ENCODE results near the gene ZC3H6.
"Not testable (repeated sequence)": the region's sequence is repeated elsewhere in the genome, so short reads cannot be mapped to it uniquely, and the experiment has no call there.

The ZC3H6 gene

DNA sequence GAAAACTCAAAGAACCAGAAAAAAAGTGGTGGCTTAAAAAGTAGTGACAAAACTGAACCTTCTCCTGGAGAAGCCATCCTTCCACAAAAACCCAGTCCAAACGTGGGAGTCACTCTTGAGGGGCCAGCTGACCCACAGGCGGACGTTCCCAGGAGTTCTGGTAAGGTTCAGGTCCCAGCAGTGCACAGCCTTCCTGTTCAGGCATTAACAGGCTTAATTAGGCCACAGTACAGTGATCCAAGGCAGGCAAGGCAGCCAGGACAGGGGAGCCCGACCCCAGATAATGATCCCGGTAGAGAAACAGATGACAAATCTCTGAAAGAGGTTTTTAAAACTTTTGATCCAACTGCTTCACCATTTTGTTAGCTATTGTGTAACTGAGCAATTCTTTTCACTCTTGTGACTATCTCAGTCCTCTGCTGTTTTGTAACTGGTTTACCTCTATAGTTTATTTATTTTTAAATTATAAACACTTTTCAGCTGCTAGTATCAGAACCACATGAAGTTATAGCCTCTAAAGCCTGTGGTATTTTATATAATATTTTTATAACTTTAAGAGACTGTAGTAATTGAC lies 56.8 kb downstream of the ZC3H6 start:
- DNase-seq (ENCODE audit: low read depth in 2 of 2): no peak

- no peak for DNase-seq (ENCODE audit: low read depth in 2 of 2)
Observed at GRCh38 chr2:112335600-112335999, 60.2 kb downstream of the ZC3H6 start.

- DNase-seq (ENCODE audit: low read depth in 2 of 2): no peak
Observed at GRCh38 chr2:112339986-112340385, 64.6 kb downstream of the ZC3H6 start.

DNA sequence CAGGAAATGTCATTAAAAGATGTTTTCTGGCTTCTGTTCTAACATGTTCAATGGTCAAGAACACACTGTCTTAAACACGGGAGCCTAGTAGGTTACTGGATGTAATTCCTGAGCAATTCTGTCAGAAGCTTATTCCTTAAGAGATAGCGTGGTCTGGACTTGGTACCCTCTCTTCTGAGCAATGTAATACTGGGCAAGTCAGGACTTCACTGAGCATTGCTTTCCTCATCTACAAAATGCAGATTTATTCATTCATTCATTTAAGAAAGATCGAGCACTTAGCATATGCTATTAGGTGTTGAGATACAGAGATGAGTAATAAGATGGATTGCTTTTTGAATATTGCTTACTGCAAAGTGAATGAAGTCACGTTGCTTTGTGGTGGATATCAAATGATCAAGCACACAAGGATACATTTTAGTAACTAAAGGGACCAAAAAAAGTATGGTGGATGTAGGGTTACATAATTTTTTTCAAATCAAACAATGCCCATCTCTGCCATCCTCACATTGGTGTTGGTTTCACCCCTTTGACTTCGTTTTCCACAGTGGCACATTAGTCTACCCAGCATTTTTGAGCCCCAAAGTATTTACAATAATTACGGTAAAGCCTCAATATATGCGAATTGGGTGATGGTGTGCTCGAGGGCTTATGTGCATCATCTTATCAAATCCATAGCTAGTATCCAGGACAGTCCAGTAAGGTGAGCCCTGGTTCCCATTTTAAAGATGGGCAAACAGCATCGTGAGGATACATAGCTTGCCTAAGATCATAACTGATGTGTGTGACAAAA lies 65.3 kb downstream of the ZC3H6 start:
- no peak for DNase-seq (ENCODE audit: low read depth in 2 of 2)

- no peak for DNase-seq (ENCODE audit: low read depth in 2 of 2)
Observed at GRCh38 chr2:112342067-112342550, 66.7 kb downstream of the ZC3H6 start.

- DNase-seq (ENCODE audit: low read depth in 2 of 2): no peak
Observed at GRCh38 chr2:112343827-112344585, 68.6 kb downstream of the ZC3H6 start.

DNA sequence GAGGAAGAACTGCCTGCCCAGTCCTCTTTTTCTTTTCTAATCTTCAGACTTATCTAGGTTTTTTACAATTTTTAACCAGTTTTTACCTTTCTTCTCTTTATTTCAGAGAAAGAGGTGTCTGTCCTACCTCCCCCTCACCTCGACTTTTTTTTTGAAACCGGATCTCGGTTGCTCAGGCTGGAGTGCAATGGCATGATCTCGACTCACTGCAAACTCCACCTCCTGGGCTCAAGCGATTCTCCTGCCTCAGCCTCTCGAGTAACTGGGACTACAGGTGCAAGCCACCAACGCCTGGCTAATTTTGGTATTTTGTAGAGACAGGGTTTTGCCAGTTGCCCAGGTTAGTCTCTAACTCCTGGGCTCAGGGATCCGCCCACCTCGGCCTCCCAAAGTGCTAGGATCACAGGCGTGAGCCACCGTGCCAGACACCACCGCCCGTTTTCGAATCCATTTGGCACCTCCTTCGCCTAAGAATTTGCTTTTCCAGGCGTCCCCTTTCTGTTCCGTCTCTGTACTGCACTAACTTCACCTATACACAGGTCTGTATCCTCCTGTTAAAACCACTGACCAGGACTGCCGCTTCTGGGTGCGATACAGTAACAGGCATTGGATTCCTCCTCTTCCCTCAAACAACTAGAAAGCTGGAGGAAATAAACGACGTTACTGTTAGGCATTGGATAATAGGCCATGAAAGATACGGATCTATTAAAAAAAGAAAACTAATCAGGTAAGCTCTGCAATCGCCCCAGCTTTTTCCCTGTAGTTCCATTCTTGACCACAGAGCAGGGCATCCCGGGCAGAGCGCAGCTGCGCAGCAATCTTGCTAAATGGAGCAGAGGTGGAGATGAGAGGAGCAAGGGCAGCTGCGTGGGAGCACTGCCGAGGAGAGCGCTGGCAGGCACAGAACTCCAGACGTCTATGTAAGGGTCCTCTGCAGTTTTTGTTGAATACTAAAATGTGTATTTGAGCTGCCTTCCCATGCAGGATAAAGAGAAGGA lies 69.9 kb downstream of the ZC3H6 start:
- DNase-seq (ENCODE audit: low read depth in 2 of 2): no peak

DNA sequence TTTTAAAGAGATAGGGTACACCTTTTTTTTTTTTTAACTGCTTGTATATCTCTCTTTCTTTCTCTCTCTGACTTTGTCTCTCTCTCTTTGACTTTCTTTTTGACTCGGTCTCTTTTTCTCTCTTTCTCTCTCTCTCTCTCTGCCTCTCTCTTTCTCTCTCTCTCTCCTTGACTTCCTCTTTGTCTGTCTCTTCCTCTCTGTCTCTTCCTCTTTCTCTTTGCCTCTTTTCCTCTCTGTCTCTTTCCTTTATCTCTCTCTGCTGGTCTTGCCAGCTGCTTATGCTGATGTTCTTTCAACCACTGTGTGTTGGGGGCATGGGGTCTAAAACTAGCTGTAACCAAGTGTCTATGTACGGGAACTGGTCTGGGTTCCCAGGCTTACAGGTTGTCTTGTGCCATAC lies 76.9 kb downstream of the ZC3H6 start:
- DNase-seq (ENCODE audit: low read depth in 2 of 2): not testable (repeated sequence)

DNA sequence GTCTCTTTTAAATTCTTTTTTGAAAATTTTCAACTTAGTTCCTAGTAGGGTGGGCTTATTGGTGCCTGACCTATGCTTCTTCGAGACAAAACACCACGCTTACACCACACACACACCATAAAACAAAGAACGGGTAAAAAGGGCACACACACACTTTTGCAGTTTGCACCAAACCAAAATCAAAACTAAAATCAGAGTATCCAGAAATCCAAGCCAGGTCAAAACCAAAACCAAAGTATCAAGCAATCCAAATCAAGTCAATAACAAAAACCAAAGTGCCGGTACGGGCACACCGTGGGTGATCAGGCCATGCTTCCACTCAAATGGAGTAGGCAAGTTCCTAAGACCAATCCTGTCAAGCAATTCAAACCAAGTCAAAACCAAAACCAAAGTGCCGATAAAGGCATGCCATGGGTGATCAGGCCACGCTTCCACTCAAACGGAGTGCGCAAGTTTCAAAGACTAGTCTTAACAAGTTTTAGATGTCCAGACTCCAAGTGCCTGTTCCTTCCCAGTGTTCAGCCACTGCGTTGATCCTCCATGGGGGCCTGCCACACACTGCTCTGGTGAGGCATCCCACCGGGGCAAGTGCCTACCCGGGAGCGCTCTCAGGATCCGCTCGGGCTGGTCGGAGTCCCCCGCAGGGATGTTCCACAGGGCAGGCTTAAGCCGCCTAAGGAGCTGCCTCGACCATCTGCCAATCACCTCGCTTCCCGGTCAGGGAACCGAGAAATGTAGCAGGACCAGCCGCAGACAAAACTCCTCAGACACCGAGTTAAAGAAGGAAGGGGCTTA lies 77.6 kb downstream of the ZC3H6 start:
- not testable (repeated sequence) for DNase-seq (ENCODE audit: low read depth in 2 of 2)

GRCh38 chr2:112354335-112354734 lies 78.9 kb downstream of the ZC3H6 start:
- not testable (repeated sequence) for DNase-seq (ENCODE audit: low read depth in 2 of 2)

DNA sequence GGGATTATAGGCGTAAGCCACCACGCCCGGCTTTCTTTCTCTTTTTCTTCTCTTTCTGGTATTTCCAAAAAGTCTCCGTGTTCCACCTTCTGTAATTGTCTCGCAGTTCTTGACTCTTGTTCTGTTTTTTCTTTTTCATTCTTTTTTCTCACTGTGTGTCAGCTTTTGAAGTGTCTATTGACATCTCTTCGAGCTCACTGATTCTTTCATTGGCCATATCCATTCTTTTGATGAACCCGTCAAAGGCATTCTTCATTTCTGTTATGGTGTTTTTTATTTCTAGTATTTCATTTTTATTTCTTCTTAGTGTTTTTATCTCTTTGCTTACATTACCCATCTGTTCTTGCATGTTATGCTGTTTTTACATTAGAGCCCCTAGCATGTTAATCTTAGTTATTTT lies 84.7 kb downstream of the ZC3H6 start:
- not testable (repeated sequence) for DNase-seq (ENCODE audit: low read depth in 2 of 2)

All from stimulated activated CD4-positive, alpha-beta T cell treated with anti-CD3 and anti-CD28 coated beads, Interleukin-15, amount 100 ng/mL, for 48 hours (primary cell).